Stimulated activated CD8-positive, alpha-beta memory T cell treated with anti-CD3 and anti-CD28 coated beads, Interleukin-7, amount 100 ng/mL, for 4 hours (primary cell): ENCODE data around the gene ABHD18.
A peak's percentile ranks its signal among the peaks of the same experiment; 100 is the strongest.
"Not testable (repeated sequence)": the region's sequence is repeated elsewhere in the genome, so short reads cannot be mapped to it uniquely, and the experiment has no call there.

ENCODE experiments used
- DNase-seq, 2 donors: peaks; one replicate each; pipeline ENCODE4 v3.0.0-alpha.2; 2020; ENCODE audit warnings: low read depth in 2 of 2

ABHD18 gene

DNA sequence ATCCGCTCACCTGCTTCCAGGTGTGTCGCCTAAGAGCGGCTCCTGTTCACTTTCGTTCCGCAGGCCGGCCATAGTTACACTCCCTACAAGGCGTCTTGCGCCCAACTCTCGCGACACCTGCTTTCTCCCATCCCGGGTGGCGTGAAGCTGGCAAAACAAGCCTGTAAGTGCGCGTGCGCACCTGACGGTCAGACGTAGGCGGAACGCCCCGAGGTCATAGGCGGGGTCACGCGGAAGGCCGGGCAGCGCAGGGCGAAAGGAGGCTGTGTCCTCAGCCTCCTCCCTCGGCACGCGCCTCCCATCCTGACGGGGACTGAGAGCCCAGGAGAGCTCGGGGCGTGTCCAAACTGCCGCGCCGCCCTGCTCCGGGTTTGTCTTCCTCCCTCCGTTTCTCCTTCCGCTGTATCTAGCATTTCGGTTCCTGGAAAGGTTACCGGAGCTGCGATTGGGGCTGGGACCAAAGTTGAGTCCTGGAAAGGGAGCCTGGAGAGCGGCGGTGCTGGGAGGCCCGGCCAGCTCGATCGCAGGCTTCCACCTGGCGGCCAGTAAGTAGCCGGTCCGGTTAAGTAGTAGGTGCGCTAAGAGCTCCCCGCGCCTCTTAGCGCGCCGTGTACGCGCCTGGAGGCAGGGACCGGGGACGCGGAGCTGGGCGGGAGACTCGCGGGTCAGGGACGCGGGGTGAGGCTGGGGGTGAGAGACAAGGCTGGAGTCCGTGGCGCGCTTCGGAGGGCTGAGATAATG is at the start of gene ABHD18, which contains the start of gene MFSD8:
TSS of gene ABHD18 (plus strand) at position 345 of the 741 bp plus-strand sequence. CDS start 17,550 bp downstream, outside the sequence.
TSS of gene MFSD8 (minus strand) at position 112 of the 741 bp plus-strand sequence. CDS start at position 72, 40 bp downstream.
- DNase-seq, result peak; percentile 98 to 99

DNA sequence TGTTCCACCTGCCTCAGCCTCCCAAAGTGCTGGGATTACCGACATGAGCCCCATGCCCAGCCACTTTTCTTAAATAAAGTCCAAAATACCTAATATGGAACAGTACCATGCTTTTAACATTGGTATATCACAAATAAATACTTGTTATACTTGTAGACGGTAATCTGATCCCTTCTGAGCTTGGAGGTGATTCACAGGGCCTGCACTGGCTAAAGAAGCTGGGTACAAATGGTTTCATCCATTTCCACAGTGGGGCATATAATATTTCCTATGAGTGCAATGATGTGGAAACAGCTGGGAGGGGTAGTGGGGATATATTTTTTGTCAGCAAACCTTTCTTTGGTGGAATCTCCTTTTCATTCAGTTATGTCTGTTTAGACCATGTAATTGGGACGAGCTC is 48.7 kb upstream of the ABHD18 start:
- no peak for DNase-seq

- no peak for DNase-seq
These were observed 48.1 kb upstream of the ABHD18 start for GRCh38 chr4:127917151-127917550.

- no peak for DNase-seq
These were observed 44.7 kb upstream of the ABHD18 start for GRCh38 chr4:127920521-127920920.

GRCh38 chr4:127922226-127922625 is 43.0 kb upstream of the ABHD18 start:
- no peak for DNase-seq

GRCh38 chr4:127925720-127926119 is 39.5 kb upstream of the ABHD18 start:
- not testable (repeated sequence) for DNase-seq

GRCh38 chr4:127930175-127930574 is 35.0 kb upstream of the ABHD18 start:
- no peak for DNase-seq

- not testable (repeated sequence) for DNase-seq
These were observed 33.4 kb upstream of the ABHD18 start for GRCh38 chr4:127931836-127932235.

DNA sequence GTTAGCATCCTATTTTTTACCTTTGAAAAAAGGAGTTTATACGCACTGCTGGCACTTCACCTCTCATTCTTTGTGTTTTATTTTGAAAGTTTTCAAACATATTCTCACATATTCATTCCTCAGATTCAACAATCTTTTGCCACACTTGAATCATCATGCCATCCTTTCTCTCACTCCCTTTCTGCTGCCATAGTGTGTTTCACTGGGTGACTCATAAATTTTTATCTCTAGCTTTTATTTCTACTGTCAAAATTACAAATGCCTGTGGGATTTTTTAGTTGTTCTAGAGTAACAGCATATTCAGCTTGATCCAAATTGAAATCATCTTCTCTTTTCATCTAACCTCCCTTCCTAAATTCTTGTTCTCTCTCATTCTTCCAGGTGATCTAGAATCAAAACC is 28.2 kb upstream of the ABHD18 start:
- no peak for DNase-seq

- no peak for DNase-seq
These were observed 8.1 kb upstream of the ABHD18 start for GRCh38 chr4:127957105-127957504.

- DNase-seq, result no peak
These were observed 5.4 kb upstream of the ABHD18 start for GRCh38 chr4:127959794-127960193.

DNA sequence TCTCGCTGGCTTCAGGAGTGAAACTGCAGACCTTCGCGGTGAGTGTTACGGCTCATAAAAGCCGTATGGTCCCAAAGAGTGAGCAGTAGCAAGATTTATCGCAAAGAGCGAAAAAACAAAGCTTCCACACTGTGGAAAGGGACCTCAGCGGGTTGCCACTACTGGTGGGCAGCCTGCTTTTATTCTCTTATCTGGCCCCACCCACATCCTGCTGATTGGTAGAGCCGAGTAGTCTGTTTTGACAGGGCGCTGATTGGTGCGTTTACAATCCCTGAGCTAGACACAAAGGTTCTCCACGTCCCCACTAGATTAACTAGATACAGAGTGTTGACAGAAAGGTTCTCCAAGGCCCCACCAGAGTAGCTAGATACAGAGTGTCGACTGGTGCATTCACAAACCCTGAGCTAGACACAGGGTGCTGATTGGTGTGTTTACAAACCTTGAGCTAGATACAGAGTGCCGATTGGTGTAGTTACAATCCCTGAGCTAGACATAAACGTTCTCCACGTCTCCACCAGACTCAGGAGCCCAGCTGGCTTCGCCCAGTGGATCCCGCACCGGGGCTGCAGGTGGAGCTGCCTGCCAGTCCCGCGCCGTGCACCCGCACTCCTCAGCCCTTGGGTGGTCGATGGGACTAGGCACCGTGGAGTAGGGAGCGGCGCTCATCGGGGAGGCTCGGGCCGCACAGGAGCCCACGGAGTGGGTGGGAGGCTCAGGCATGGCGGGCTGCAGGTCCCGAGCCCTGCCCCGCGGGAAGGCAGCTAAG is 1.4 kb upstream of the ABHD18 start:
- not testable (repeated sequence) for DNase-seq

DNA sequence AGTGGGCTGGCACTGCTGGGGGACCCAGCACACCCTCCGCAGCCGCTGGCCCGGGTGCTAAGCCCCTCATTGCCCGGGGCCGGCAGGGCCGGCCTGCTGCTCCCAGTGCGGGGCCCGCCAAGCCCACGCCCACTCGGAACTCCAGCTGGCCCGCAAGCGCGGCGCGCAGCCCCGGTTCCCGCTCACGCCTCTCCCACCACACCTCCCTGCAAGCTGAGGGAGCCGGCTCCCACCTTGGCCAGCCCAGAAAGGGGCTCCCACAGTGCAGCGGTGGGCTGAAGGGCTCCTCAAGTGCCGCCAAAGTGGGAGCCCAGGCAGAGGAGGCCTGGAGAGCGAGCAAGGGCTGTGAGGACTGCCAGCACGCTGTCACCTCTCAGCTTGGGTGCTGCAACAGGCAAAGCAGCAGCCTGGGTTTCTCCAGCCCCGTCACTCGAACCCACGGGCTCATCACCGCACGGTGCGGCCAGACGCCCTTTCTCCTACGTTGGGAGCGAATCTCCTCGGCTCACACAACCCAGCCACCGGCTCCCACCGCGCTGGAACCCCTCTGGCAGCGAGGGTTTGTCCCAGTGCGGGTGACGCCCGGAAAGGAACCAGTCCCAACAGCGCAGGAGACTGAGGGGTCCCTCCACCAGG is 662 bp upstream of the ABHD18 start:
- not testable (repeated sequence) for DNase-seq

DNA sequence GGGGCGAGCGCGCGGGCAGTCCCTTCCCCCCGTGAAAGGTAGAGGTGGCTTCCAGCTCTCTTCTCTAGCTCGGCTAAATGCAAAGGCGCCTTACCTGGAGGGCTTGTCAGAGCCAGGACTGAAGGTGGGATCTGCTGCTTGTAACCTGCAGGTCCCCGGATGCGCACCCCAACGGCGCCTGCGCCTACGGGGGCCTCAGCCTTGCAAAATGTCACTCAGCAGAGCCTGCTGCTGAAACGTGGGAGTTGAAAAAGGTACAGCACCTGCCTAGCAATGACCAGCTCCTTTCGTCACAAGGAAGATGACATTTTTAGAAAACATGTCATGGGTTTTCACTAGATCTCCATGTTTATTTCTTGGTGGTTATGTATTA is 583 bp downstream of the ABHD18 start:
- peak; percentile 64 to 67 for DNase-seq

DNA sequence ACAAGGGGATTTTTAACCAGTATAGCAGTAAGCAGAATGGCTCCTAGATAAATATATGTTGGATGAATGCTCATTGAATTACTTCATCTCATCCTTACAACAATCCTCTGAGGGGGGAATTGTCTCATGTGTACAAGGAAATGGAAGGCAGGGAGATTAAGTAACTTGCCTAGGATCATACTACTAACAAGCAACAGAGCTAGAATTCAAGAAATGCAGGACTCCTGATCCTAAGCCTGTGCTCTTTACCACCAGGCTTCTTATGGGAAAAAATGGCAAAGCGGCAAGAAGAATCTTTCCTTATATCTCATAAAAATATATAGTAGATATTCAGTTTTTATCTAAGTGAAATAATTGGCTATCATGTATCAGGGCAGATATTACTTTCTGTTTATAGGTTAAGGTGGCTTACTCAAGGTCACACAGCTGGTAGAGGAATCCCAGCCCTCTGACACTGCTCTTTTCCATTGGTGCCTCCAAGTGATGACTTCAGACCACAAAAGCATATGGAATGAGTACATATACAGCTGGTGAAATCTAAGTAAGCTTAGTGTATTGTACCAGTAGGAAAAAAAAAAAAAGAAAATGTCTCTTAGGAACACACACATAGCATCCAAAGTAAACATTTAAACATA is 2.1 kb downstream of the ABHD18 start:
- DNase-seq, result no peak

DNA sequence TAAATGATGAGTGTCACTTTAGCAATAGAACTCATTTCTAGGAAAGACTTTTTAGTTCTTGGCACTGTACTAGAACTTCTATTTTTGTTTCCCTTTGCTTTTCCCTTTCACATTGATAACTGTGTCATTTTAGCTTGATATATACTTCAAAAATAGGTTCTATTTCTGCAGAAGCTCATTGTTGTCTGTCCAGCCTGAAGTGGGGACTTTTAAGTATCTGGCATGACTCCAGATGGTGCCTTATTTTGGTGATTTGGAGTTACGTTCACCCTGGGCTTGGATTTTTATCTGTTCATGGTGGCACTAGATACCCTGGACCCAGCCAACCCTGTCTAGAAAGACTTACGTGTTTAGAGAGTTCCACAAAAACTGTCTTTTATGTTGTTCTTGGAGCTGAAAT is 3.4 kb downstream of the ABHD18 start:
- DNase-seq, result no peak

DNA sequence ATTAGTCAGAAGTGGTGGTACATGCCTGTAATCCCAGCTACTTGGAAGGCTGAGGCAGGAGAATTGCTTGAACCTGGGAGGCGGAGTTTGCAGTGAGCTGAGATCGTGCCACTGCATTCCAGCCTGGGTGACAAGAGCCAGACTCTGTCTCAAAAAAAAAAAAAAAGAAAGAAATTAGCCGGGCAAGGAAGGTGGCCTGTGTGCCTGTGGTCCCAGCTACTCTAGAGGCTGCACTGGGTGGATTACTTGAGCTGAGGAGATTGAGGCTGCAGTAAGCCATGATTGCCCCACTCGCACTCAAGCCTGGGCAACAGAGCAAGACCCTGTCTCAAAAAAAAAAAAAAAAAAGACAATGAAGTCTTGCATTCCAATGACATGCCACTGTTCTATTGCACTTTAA is 5.7 kb downstream of the ABHD18 start:
- not testable (repeated sequence) for DNase-seq

- DNase-seq, result no peak
These were observed 10.0 kb downstream of the ABHD18 start for GRCh38 chr4:127975121-127975770.

DNA sequence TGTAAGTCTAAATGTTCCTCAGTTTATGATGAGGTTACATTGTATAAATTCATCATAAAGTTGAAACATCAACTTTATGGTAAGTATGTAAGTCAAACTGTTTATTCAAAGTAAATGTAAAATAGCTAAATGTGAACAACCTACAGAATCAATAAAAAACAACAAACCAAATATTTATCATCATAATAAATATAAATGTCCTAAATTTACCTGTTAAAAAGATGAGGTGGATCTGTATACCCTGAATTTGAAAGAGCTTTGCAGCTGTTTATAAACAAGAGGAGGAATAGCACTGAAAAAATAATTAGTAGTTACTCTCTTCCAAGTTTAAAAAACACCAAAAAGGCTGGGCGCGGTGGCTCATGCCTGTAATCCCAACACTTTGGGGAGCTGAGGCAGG is 13.7 kb downstream of the ABHD18 start:
- no peak for DNase-seq

GRCh38 chr4:127982445-127982844 is 17.2 kb downstream of the ABHD18 start:
- no peak for DNase-seq

DNA sequence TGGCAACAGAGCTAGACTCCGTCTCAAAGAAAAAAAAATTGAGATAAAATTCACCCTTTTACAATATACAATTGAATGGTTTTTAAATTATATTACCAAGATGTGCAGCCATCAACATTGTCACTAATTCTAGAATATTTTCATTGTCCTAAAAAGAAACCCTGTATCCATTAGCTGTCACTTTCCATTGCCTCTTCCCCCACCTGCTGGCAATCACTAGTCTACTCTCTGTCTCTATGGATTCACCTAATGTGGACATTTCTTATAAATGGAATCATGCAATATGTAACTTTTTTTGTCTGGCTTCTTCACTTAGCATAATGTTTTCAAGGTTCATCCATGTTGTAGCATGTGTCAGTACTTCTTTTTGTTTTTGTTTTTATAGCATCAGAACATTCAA is 20.8 kb downstream of the ABHD18 start:
- no peak for DNase-seq

DNA sequence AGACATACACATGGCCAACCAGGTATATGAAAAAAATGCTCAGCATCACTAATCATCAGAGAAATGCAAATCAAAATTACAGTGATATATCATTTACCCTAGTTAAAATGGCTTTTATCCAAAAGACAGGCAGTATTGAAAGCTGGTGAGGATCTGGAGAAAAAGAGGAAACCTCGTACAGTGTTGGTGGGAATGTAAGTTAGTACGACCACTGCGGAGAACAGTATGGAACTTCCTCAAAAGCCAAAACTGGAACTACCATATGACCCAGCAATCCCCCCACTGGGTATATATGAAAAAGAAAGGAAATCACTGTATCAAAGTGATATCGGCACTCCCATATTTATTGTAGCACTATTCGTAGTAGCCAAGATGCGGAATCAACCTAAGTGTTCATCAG is 23.4 kb downstream of the ABHD18 start:
- DNase-seq, result no peak
